Measurements from ENCODE around the gene TPGS2.
A peak's percentile ranks its signal among the peaks of the same experiment; 100 is the strongest.
"Not testable (repeated sequence)": the region's sequence is repeated elsewhere in the genome, so short reads cannot be mapped to it uniquely, and the experiment has no call there.

TPGS2 gene

DNA sequence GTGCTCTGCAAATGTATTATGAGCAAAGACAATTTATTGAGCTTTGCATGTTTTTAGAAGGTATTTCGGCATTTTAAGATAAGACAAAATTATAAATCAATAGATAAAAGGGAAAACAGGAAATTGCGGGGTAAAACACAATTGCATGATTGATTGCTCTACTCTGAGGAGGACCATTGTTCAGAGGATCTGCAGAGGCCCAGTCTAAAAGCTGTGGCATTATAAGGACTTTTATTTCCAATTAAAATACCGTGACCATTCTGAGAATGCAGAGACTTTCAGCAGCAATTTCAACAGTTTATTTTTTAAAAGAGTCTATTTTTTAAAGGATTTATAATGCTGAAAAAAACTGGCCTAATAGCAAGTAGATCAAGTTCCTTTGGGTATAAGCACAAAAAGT, 62.0 kb downstream of the TPGS2 start:
- no peak for TF ChIP-seq TCF4 (CRISPR knock-in tag; IDR thresholded peaks at IDR 0.05; ENCODE audit: borderline replicate concordance)
- TF ChIP-seq ZFP3 (CRISPR knock-in tag; IDR thresholded peaks at IDR 0.05): no peak
- no peak for TF ChIP-seq CSDC2 (CRISPR knock-in tag; IDR thresholded peaks at IDR 0.05)
- ATAC-seq: no peak

DNA sequence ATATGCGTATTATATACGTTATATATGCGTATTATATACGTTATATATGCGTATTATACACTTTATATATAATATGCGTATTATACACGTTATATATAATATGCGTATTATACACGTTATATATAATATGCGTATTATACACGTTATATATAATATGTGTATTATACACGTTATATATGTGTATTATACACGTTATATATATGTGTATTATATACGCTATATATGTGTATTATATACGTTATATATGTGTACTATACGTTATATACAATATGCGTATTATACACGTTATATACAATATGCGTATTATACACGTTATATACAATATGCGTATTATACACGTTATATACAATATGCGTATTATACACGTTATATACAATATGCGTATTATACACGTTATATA, 65.8 kb downstream of the TPGS2 start:
- ATAC-seq: not testable (repeated sequence)
- TF ChIP-seq BACH2 (CRISPR knock-in tag; IDR thresholded peaks at IDR 0.05; ENCODE audit: borderline replicate concordance) (peak; percentile 83; the same call in 1 of the 2 replicates), ZNF70 (CRISPR knock-in tag; IDR thresholded peaks at IDR 0.05) (0 out of 2 replicates have a peak, but pooled peaks have one; percentile 17), ZFP30 (CRISPR knock-in tag; IDR thresholded peaks at IDR 0.05) (peak; percentile 57; the same call in 1 of the 2 replicates)

- no peak for ATAC-seq
- TF ChIP-seq, protein P1, sequence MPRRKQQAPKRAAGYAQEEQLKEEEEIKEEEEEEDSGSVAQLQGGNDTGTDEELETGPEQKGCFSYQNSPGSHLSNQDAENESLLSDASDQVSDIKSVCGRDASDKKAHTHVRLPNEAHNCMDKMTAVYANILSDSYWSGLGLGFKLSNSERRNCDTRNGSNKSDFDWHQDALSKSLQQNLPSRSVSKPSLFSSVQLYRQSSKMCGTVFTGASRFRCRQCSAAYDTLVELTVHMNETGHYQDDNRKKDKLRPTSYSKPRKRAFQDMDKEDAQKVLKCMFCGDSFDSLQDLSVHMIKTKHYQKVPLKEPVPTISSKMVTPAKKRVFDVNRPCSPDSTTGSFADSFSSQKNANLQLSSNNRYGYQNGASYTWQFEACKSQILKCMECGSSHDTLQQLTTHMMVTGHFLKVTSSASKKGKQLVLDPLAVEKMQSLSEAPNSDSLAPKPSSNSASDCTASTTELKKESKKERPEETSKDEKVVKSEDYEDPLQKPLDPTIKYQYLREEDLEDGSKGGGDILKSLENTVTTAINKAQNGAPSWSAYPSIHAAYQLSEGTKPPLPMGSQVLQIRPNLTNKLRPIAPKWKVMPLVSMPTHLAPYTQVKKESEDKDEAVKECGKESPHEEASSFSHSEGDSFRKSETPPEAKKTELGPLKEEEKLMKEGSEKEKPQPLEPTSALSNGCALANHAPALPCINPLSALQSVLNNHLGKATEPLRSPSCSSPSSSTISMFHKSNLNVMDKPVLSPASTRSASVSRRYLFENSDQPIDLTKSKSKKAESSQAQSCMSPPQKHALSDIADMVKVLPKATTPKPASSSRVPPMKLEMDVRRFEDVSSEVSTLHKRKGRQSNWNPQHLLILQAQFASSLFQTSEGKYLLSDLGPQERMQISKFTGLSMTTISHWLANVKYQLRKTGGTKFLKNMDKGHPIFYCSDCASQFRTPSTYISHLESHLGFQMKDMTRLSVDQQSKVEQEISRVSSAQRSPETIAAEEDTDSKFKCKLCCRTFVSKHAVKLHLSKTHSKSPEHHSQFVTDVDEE (CRISPR knock-in tag; IDR thresholded peaks at IDR 0.05): no peak
- TF ChIP-seq OSR1 (CRISPR knock-in tag; IDR thresholded peaks at IDR 0.05): no peak
- TF ChIP-seq ZNF565 (CRISPR knock-in tag; conservative IDR thresholded peaks at IDR 0.05; ENCODE audit: low read depth): no peak
- TF ChIP-seq, protein P2, sequence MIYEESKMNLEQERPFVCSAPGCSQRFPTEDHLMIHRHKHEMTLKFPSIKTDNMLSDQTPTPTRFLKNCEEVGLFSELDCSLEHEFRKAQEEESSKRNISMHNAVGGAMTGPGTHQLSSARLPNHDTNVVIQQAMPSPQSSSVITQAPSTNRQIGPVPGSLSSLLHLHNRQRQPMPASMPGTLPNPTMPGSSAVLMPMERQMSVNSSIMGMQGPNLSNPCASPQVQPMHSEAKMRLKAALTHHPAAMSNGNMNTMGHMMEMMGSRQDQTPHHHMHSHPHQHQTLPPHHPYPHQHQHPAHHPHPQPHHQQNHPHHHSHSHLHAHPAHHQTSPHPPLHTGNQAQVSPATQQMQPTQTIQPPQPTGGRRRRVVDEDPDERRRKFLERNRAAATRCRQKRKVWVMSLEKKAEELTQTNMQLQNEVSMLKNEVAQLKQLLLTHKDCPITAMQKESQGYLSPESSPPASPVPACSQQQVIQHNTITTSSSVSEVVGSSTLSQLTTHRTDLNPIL (CRISPR knock-in tag; IDR thresholded peaks at IDR 0.05; ENCODE audit: low read depth): no peak
- TF ChIP-seq, protein P3, sequence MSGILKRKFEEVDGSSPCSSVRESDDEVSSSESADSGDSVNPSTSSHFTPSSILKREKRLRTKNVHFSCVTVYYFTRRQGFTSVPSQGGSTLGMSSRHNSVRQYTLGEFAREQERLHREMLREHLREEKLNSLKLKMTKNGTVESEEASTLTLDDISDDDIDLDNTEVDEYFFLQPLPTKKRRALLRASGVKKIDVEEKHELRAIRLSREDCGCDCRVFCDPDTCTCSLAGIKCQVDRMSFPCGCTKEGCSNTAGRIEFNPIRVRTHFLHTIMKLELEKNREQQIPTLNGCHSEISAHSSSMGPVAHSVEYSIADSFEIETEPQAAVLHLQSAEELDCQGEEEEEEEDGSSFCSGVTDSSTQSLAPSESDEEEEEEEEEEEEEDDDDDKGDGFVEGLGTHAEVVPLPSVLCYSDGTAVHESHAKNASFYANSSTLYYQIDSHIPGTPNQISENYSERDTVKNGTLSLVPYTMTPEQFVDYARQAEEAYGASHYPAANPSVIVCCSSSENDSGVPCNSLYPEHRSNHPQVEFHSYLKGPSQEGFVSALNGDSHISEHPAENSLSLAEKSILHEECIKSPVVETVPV (CRISPR knock-in tag; IDR thresholded peaks at IDR 0.05): no peak
Measured at GRCh38 chr18:36762074-36762473, 66.7 kb downstream of the TPGS2 start.

DNA sequence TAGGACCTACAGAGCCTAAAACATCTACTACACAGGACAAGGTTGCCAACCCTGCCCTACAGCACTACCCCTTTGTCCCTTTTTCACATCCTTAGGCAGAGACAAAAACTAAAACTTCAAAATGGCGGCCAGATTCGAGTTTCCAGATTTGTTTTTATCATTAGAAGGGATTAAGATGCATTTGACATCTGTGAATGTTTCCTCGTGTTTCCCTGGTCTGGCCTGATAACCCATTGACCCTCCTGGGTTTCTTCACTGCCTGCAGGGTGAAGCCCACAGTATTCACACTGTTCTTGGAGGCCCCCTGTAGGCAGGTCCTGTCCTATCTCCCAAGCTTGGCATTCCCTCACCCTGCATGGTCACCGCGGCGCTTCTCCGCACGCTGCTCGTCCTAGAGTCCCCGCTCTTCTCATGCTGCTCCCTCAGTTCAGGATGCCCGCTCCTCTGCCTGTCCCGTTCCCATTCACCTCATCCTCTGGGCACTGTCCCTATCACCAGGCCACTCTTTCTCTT, 67.6 kb downstream of the TPGS2 start:
- no peak for ATAC-seq
- no peak for TF ChIP-seq ZNF565 (CRISPR knock-in tag; conservative IDR thresholded peaks at IDR 0.05; ENCODE audit: low read depth)

- TF ChIP-seq ZNF565 (CRISPR knock-in tag; conservative IDR thresholded peaks at IDR 0.05; ENCODE audit: low read depth) (no peak), ZNF70 (CRISPR knock-in tag; IDR thresholded peaks at IDR 0.05) (no peak), PATZ1 (CRISPR knock-in tag; IDR thresholded peaks at IDR 0.05; ENCODE audit: borderline replicate concordance) (no peak), POU6F1 (CRISPR knock-in tag; IDR thresholded peaks at IDR 0.05; ENCODE audit: borderline replicate concordance, low read depth) (no peak)
- TF ChIP-seq, protein P3 (CRISPR knock-in tag; IDR thresholded peaks at IDR 0.05): no peak
- TF ChIP-seq, protein P1 (CRISPR knock-in tag; IDR thresholded peaks at IDR 0.05): no peak
- no peak for ATAC-seq
Measured at GRCh38 chr18:36760598-36760997, 68.2 kb downstream of the TPGS2 start.

Measured in SK-N-SH treated with all-trans-retinoic acid at 6 μM for 48 hours (cell line).